Measurements from ENCODE around the gene SMIM20.

Gene SMIM20

GRCh38 chr4:25882226-25882625 is 31.8 kb upstream of the SMIM20 start:
- Mint-ChIP-seq H3K27ac (no peak overlapping the region), H3K4me3 (no peak overlapping the region), H3K4me1 (ENCODE audit: low read depth) (no peaks in the 10 kb centered on the region), H3K36me3 (ENCODE audit: low read depth) (no peaks in the 10 kb centered on the region), H3K9me3 (no peaks in the 10 kb centered on the region), H3K27me3 (ENCODE audit: low read depth) (peaks cover 8% of the 10 kb centered on the region)

DNA sequence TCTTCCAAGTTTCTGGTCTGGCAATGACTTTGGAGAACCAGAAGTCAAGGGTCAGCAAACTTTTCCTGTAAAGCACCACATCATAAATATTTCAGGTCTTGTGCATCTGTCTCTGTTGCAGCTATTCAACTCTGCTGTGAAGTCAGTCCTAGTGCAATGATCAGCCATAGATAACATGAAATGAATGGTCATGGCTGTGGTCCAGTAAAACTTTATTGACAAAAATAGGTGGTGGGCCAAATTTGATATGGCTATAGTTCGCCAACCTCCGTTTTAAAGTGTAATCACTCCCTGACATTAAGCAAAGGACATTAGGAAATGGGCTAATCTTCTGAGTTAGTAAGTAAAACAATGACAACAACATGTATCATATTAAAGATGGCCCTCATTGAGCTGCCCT is 30.5 kb upstream of the SMIM20 start:
- H3K4me3 Mint-ChIP-seq = no peak overlapping the region
- no peaks in the 10 kb centered on the region for H3K4me1 Mint-ChIP-seq (ENCODE audit: low read depth)
- no peaks in the 10 kb centered on the region for H3K36me3 Mint-ChIP-seq (ENCODE audit: low read depth)
- no peaks in the 10 kb centered on the region for H3K9me3 Mint-ChIP-seq
- no peak overlapping the region for H3K27ac Mint-ChIP-seq
- H3K27me3 Mint-ChIP-seq (ENCODE audit: low read depth) = peaks cover 8% of the 10 kb centered on the region

DNA sequence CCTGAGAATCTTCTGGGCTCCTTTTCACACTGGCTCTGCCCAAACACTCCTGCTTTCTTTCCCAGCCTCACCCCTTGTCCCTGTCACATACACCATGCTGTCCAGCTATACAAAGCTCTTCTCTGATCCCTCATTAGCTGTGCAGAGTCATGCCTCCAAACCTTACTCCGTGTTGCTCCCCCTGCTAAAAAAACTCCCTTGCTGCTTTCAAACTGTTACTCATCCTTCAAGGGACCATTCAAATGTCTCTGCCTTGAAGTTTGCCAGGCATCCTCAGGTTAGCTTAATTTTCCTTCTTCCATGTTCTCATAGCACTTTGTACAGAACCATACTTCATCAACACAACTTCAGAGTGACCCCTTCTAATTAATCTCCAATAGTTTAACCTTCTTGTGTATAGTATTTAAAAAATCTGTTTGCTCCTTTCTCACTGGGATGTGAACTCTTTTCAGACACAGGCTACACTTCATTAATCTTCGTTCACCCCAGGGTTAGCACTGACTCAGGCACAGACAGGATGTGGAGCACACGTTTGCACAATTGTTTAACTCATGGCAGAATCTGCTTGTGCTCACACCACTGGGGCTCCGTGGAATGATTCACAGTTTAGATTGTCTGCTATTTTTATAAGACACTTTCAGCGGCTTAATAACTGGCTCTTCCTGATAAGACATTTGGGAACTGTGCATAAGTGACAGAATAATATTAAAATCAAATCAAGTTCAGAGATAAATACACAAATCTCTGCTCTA is 29.8 kb upstream of the SMIM20 start:
- H3K4me3 Mint-ChIP-seq = no peak overlapping the region
- H3K36me3 Mint-ChIP-seq (ENCODE audit: low read depth) = no peaks in the 10 kb centered on the region
- H3K9me3 Mint-ChIP-seq = no peaks in the 10 kb centered on the region
- H3K27ac Mint-ChIP-seq = no peak overlapping the region
- no peaks in the 10 kb centered on the region for H3K4me1 Mint-ChIP-seq (ENCODE audit: low read depth)
- H3K27me3 Mint-ChIP-seq (ENCODE audit: low read depth) = peaks cover 8% of the 10 kb centered on the region

GRCh38 chr4:25888781-25889180 is 25.2 kb upstream of the SMIM20 start:
- Mint-ChIP-seq H3K9me3 (no peaks in the 10 kb centered on the region), H3K36me3 (ENCODE audit: low read depth) (no peaks in the 10 kb centered on the region), H3K27ac (no peak overlapping the region), H3K4me1 (ENCODE audit: low read depth) (no peaks in the 10 kb centered on the region), H3K27me3 (ENCODE audit: low read depth) (peaks cover 4% of the 10 kb centered on the region), H3K4me3 (no peak overlapping the region)

- Mint-ChIP-seq H3K27ac (no peak overlapping the region), H3K4me3 (no peak overlapping the region), H3K4me1 (ENCODE audit: low read depth) (no peaks in the 10 kb centered on the region), H3K27me3 (ENCODE audit: low read depth) (no peaks in the 10 kb centered on the region), H3K36me3 (ENCODE audit: low read depth) (no peaks in the 10 kb centered on the region), H3K9me3 (no peaks in the 10 kb centered on the region)
Measured at GRCh38 chr4:25889589-25890503, 24.2 kb upstream of the SMIM20 start.

DNA sequence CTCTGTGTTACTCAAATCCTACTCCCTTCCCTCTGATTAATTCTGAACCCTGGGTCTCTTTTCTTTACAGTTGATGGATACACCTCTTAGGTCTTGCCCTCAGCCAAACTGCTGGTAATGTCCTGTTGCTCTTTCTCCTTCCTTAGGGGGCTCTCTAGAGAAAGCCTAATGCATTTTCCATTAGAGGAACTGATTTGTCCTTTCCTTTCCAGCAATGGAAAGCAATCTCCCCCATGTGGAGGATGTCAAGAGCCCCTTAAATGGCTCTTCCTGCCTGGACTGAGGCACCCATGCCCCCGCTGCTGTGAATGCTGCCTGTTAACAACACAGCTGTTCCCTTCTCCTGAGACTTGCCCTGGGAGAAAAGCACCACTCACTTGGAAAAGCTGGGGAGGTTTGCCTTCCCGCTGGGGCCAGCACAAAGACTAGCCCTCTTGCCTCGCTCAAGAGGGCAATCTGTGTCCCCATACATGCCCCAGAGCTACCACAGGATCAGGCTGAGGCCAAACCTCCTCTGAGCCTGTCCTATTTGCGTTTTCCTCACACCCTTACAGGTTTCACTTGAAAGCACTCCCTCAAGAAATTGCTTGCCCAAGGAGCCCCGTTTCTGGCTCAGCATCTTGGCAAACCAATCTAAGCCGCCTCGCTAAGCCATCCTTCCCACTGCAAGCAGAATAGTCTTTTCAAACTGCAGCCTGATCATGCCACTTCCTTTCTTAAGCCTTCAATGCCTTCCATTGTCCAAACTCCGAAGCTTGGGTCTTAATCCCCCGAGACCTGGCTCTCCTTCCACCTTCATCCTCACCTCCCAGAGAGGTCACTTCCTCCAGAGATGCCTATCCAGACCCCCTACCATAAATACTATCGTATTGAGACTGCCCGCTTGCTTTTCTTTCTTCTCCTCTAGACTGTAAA is 23.2 kb upstream of the SMIM20 start:
- Mint-ChIP-seq H3K4me3 (no peak overlapping the region), H3K9me3 (no peaks in the 10 kb centered on the region), H3K36me3 (ENCODE audit: low read depth) (no peaks in the 10 kb centered on the region), H3K4me1 (ENCODE audit: low read depth) (no peaks in the 10 kb centered on the region), H3K27me3 (ENCODE audit: low read depth) (no peaks in the 10 kb centered on the region), H3K27ac (no peak overlapping the region)

- Mint-ChIP-seq H3K27ac (no peak overlapping the region), H3K4me1 (ENCODE audit: low read depth) (no peaks in the 10 kb centered on the region), H3K36me3 (ENCODE audit: low read depth) (no peaks in the 10 kb centered on the region), H3K9me3 (no peaks in the 10 kb centered on the region), H3K27me3 (ENCODE audit: low read depth) (no peaks in the 10 kb centered on the region), H3K4me3 (no peak overlapping the region)
Measured at GRCh38 chr4:25892796-25893195, 21.2 kb upstream of the SMIM20 start.

DNA sequence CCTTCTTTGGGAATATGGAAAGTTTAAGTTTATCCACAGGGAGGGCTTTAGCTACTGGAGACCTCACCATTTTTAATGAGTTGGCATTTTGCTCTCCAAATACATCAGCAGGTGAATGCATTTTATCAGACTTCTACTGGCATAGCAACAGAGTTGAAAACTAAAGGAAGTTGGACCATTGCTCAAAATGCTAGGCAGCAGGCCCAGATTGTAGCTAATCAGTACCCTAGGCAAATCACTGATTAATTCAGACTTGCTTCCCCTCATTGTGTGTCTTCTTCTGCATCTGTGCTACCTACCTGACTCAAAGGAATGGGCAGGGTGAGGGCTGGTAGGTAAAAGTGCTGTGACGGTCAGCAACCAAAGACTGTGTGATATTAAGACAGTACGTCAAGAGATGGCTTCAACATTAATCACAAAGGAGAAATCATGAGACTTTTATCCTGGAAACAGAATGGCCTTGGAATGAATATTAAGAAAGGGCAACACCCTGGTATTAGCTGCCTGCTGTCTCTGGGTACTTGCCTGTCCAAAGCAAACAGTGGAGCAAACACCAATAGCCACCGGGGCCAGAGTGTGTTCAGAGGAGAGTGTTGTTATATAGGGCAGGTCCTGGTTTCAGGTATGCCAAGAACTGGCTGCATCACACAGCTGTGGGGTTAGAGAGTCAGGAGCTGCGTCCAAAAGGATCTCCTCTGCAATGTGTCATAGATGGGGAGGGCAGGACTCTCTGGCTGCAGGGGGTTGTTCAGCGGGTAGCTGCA is 17.1 kb upstream of the SMIM20 start:
- Mint-ChIP-seq H3K27ac (no peak overlapping the region), H3K36me3 (ENCODE audit: low read depth) (no peaks in the 10 kb centered on the region), H3K4me1 (ENCODE audit: low read depth) (no peaks in the 10 kb centered on the region), H3K27me3 (ENCODE audit: low read depth) (no peaks in the 10 kb centered on the region), H3K4me3 (no peak overlapping the region), H3K9me3 (no peaks in the 10 kb centered on the region)

GRCh38 chr4:25900310-25900709 is 13.7 kb upstream of the SMIM20 start:
- Mint-ChIP-seq H3K36me3 (ENCODE audit: low read depth) (no peaks in the 10 kb centered on the region), H3K4me1 (ENCODE audit: low read depth) (no peaks in the 10 kb centered on the region), H3K4me3 (no peak overlapping the region)

GRCh38 chr4:25901030-25901430 is 13.0 kb upstream of the SMIM20 start:
- Mint-ChIP-seq H3K4me1 (ENCODE audit: low read depth) (no peaks in the 10 kb centered on the region), H3K9me3 (no peaks in the 10 kb centered on the region), H3K4me3 (no peak overlapping the region), H3K27ac (no peak overlapping the region), H3K27me3 (ENCODE audit: low read depth) (no peaks in the 10 kb centered on the region), H3K36me3 (ENCODE audit: low read depth) (no peaks in the 10 kb centered on the region)

More at GRCh38 chr4:25900310-25900709, 13.7 kb upstream of the SMIM20 start:
- no peaks in the 10 kb centered on the region for H3K27me3 Mint-ChIP-seq (ENCODE audit: low read depth)
- no peak overlapping the region for H3K27ac Mint-ChIP-seq
- H3K9me3 Mint-ChIP-seq = no peaks in the 10 kb centered on the region

GRCh38 chr4:25903900-25904747 is 9.9 kb upstream of the SMIM20 start:
- Mint-ChIP-seq H3K9me3 (no peaks in the 10 kb centered on the region), H3K4me3 (no peak overlapping the region), H3K4me1 (ENCODE audit: low read depth) (no peaks in the 10 kb centered on the region), H3K27me3 (ENCODE audit: low read depth) (peaks cover 6% of the 10 kb centered on the region), H3K27ac (no peak overlapping the region), H3K36me3 (ENCODE audit: low read depth) (no peaks in the 10 kb centered on the region)

DNA sequence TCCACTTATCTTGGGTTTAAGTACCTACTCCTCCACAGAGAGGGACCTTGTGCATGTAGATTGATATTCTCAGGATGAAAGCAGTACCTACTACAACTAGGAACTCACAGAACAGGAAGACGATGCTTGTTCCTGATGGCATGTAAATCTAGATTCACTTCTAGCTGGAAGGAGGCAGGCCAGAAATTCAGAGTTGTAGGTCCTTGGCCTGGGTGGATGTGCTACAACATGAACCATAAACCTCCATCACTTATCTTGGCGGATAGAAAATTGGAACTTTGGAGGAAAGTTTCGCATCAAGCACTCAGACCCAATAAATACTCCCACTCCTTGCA is 9.3 kb upstream of the SMIM20 start:
- H3K36me3 Mint-ChIP-seq (ENCODE audit: low read depth) = no peaks in the 10 kb centered on the region
- H3K27me3 Mint-ChIP-seq (ENCODE audit: low read depth) = peaks cover 7% of the 10 kb centered on the region
- no peak overlapping the region for H3K27ac Mint-ChIP-seq
- no peak overlapping the region for H3K4me3 Mint-ChIP-seq
- H3K9me3 Mint-ChIP-seq = no peaks in the 10 kb centered on the region
- no peaks in the 10 kb centered on the region for H3K4me1 Mint-ChIP-seq (ENCODE audit: low read depth)

DNA sequence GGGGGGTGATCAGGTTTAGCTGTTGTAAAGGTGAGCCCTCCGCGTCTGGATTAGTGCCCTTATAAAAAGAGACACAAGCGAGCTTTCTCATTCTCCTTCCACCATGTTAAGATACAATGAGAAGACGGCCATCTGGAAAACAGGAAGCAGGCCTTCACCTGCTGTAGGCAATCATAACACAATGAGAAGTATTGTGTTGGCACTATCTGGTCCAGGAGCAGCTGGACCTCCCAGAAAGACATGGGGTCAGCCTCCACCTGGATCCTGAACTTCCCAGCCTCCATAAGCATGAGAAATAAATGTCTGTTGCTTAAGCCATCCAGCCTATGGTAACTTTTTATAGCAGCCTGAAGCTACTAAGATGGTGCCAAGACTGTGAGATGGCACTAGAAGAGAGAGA is 8.6 kb upstream of the SMIM20 start:
- no peak overlapping the region for H3K27ac Mint-ChIP-seq
- no peaks in the 10 kb centered on the region for H3K4me1 Mint-ChIP-seq (ENCODE audit: low read depth)
- H3K4me3 Mint-ChIP-seq = no peak overlapping the region
- H3K27me3 Mint-ChIP-seq (ENCODE audit: low read depth) = peaks cover 13% of the 10 kb centered on the region
- H3K9me3 Mint-ChIP-seq = no peaks in the 10 kb centered on the region
- H3K36me3 Mint-ChIP-seq (ENCODE audit: low read depth) = no peaks in the 10 kb centered on the region

Measured in T-helper 1 cell treated with Interleukin-12 subunit alpha and Interleukin-12 subunit beta and Interleukin-4 antibody, amounts not matched to agents 30 μg/mL and 1 μg/mL, for 36 hours (primary cell).